ENCODE data around the gene ZIC4.

Gene ZIC4

DNA sequence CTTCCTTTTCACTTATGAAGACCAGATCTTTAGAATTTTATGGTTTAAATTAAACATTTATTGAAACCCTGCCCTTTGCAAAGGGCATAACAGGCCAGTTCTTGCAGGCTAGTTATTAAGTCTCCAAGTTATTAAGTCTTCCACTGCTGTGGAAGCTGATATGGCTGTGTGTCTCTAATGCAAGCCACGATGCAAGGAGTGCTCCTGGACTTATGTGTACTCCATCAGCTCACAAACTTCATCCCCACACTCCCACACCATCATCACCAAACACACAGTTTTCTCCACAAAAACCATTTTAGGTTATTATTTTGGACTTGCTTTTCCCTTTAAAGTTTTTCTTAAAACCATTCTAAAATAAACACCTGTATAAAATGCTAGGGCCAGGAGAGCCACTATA is 62.4 kb downstream of the ZIC4 start:
- no peak for FAIRE-seq

DNA sequence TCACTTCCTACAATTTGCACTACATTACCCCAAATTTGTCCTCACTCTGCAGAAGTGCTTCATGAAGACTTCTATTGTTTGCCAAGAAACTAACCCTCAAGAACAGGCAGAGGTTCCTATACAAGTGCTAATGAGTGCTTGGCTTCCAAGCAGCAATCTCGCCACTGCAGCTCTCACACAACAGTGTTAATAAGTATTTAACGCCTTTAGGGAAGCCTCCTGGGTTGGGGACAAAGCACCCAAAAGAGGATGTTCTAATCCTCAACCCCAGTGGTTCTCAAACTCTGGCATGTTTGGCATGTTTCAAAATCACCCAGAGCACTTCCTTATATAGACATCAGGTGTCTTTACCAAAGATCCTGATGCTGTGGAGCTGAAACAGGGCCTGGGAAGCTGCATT is 64.6 kb downstream of the ZIC4 start:
- FAIRE-seq, result no peak

DNA sequence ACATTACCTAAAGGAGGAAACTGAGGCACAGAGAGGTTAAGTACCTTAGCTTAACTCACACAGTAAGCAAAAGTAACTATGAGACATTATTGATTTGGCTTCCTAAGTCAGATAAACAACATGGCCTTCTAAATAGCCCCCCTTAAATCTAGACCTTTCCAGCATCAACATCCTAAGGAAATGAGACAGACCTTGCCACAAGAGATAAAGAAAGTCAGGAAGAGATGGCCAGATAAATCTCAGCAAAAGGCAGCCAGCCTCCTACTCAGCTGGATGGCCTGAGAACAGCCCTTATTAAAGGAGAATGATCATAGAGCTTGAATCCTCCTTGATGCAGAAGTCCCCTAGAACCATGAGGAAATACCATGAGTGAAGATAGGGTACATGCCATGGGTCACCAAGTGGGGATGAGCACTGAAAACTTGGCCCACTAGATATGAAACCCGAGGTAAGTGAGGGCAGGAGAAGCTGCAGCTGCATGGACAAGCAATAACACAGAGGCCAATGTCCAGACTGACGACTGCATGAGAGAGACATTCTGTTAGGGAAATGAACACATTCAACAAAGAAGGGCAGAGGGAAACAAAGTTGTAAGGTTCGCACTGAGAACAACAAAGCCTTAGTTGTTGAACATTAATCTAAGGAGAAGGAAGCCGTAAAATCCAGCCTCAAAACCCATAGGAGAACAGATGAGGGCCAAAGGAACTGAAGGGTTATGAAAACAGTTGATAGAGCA is 69.6 kb downstream of the ZIC4 start:
- FAIRE-seq, result no peak

Data from endometrium (tissue), 2 donors.